HG03460 (cell line): ENCODE results near the gene RRP8.

Source experiments
- ATAC-seq: cut with Tn5 transposase; IDR thresholded peaks from one replicate; pipeline ENCODE4 v1.9.1; 2021; ENCODE audit not compliant: unreplicated experiment

Gene RRP8

DNA sequence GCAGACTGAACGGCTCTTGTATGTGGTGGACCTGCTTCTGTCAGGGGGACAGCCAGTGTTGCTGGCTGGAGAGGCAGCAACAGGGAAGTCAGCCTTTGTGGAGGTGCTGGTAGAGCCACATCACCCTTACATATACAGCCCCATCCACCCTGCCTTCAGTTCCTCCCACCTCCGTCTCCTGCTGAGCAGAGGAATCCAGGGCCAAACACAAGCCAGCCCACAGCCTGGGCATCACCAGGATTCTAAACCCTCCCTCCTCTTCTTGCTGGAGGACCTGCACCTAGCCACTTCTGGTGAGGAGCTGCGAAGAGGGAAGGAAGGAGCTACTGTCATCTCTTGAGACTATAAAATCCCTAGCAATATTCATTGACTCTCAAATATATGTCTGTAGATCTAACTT, 54.8 kb downstream of the RRP8 start:
- ATAC-seq, result no peak

DNA sequence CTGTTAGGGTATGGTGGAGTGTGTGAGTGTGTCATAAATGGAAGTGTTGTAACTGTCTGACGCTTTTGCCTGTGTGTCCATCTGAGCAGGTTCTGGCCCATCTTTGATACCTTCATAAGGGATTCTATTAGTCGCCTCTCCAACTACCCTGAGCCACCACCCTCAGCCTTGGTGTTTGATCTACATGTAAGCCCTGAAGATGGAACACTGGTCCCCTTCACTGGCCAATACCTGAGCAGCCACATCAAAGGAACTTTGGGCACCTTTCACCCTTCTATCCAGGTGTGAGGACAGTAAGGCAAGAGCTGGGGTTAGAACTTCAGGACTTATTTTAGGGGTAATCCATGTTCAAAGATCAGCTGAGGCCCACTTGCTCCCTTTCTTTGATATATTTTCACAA, 55.3 kb downstream of the RRP8 start:
- ATAC-seq, result no peak

GRCh38 chr11:6547177-6547576, 56.2 kb downstream of the RRP8 start:
- no peak for ATAC-seq

DNA sequence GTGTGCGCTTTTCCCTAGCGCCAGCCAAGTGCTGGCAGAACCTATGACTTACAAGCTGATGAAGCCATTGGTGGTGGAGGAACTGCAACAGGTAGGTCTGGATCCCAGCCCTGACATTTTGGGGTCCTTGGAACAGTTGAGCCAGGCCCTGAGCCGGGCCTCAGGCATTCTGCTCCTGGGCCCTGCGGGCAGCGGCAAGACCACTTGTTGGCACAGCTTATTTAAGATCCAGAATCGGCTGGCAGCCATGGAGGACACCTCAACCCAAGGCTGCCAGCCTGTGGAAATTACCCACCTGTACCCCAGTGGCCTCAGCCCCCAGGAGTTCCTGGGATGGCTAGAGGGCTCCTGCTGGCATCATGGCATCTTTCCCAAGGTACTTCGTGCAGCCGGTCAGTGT, 56.7 kb downstream of the RRP8 start:
- ATAC-seq, result no peak

GRCh38 chr11:6545917-6546605, 57.4 kb downstream of the RRP8 start:
- ATAC-seq, result no peak
